COLO829 (cell line): Measurements from ENCODE around the gene DGCR6L.
"Not testable (repeated sequence)": the region's sequence is repeated elsewhere in the genome, so short reads cannot be mapped to it uniquely, and the experiment has no call there.

ENCODE experiments used
- DNase-seq: peaks from one replicate; pipeline ENCODE4 v3.0.0; 2012; ENCODE audit warnings: low spot score

DGCR6L gene

GRCh38 chr22:20319745-20320658 lies at the start of gene DGCR6L:
Gene DGCR6L, minus strand, starts transcription at chr22:20320060. Its CDS starts 72 bp downstream, at chr22:20319988.
- peak; percentile 97 for DNase-seq

GRCh38 chr22:20368875-20369274 lies 49.0 kb upstream of the DGCR6L start:
- not testable (repeated sequence) for DNase-seq

DNA sequence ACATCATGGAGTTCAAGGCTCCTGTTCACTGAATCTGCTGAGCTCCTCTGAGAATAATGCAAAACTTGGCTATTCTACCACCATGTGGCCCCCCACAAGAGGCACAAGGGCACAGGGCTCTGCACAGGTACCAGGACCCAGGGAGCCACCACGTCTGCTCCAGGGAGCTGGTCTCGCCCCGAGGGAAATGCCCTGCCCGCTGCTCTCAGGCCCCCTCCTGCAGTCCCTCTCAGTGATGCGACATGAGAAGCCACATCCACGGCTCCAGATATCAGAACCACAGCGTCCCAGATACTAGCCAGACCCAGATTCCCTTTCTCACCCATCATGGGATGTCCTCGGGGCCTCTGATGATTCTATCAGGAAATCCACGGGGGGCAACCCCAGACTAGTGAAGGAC lies 47.0 kb upstream of the DGCR6L start:
- not testable (repeated sequence) for DNase-seq

- not testable (repeated sequence) for DNase-seq
Measured at GRCh38 chr22:20364335-20365260, 44.7 kb upstream of the DGCR6L start.

- not testable (repeated sequence) for DNase-seq
Measured at GRCh38 chr22:20362403-20362802, 42.5 kb upstream of the DGCR6L start.

- DNase-seq = not testable (repeated sequence)
Measured at GRCh38 chr22:20361752-20362229, 41.9 kb upstream of the DGCR6L start.

- DNase-seq = not testable (repeated sequence)
Measured at GRCh38 chr22:20360866-20361751, 41.2 kb upstream of the DGCR6L start.

DNA sequence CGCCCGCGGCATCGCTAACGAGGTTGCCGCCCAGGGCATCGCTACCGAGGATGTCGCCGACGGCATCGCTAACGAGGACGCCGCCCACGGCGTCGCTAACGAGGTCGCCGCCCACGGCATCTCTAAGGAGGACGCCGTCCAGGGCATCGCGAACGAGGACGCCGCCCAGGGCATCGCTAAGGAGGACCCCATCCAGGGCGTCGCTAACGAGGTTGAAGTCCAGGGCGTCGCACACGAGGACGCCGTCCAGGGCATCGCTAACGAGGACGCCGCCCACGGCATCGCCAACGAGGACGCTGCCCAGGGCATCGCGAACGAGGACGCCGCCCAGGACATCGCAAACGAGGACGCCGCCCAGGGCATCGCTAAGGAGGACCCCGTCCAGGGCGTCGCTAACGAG lies 40.4 kb upstream of the DGCR6L start:
- DNase-seq = not testable (repeated sequence)

DNA sequence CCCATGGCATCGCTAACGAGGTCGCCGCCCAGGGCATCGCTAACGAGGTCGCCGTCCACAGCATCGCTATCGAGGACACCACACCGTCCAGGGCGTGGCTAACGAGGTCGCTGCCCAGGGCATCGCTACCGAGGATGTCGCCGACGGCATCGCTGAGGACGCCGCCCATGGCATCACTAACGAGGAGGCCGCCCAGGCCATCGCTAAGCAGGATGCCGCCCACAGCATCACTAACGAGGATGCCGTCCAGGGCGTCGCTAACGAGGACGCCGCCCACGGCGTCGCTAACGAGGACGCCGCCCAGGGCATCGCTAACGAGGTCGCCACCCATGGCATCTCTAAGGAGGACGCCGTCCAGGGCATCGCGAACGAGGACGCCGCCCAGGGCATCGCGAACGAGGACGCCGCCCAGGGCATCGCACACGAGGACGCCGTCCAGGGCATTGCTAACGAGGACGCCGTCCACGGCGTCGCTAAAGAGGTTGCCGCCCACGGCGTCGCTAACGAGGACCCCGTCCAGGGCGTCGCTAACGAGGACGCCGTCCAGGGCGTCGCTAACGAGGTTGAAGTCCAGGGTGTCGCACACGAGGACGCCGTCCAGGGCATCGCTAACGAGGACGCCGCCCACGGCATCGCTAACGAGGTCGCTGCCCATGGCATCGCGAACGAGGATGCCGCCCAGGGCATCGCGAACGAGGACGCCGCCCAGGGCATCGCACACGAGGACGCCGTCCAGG lies 38.8 kb upstream of the DGCR6L start:
- not testable (repeated sequence) for DNase-seq

DNA sequence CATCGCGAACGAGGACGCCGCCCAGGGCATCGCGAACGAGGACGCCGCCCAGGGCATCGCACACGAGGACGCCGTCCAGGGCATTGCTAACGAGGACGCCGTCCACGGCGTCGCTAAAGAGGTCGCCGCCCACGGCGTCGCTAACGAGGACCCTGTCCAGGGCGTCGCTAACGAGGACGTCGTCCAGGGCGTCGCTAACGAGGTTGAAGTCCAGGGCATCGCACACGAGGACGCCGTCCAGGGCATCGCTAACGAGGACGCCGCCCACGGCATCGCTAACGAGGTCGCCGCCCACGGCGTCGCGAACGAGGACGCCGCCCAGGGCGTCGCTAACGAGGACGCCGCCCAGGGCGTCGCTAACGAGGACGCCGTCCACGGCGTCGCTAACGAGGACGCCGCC lies 38.1 kb upstream of the DGCR6L start:
- not testable (repeated sequence) for DNase-seq

DNA sequence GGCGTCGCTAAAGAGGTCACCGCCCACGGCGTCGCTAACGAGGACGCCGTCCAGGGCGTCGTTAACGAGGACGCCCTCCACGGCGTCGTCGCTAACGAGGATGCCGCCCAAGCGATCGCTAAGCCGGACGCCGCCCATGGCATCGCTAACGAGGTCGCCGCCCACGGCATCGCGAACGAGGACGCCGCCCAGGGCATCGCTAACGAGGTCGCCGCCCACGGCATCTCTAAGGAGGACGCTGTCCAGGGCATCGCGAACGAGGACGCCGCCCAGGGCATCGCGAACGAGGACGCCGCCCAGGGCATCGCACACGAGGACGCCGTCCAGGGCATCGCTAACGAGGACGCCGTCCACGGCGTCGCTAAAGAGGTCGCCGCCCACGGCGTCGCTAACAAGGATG lies 37.0 kb upstream of the DGCR6L start:
- not testable (repeated sequence) for DNase-seq

DNA sequence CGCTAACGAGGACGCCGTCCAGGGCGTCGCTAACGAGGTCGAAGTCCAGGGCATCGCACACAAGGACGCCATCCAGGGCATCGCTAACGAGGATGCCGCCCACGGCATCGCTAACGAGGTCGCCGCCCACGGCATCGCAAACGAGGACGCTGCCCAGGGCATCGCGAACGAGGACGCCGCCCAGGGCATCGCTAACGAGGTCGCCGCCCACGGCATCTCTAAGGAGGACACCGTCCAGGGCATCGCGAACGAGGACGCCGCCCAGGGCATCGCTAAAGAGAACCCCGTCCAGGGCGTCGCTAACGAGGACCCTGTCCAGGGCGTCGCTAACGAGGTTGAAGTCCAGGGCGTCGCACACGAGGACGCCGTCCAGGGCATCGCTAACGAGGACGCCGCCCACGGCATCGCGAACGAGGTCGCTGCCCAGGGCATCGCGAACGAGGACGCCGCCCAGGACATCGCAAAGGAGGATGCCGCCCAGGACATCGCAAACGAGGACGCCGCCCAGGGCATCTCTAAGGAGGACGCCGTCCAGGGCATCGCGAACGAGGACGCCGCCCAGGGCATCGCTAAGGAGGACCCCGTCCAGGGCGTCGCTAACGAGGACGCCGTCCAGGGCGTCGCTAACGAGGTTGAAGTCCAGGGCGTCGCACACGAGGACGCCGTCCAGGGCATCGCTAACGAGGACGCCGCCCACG lies 36.2 kb upstream of the DGCR6L start:
- not testable (repeated sequence) for DNase-seq

GRCh38 chr22:20354238-20354975 lies 34.5 kb upstream of the DGCR6L start:
- no peak for DNase-seq

- not testable (repeated sequence) for DNase-seq
Measured at GRCh38 chr22:20352536-20352935, 32.7 kb upstream of the DGCR6L start.

DNA sequence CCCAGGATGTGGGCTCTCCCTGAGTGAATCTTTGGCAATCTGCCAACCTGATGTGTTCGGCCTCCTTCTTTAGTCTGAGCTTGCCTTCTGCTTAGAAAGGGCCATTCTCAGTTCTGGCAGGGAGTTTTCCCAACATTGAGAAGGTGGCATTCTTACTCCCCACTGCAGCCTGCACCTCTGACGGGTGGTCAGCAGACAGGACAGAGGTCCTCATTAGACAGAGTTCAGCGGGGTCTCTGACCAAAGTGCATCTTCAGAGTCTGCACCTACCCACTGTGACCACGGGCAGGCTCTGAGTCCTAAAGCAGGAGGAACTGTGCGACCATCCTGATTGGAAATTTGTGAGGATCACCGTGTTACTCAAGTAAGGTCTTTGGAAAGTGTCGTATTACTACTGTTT lies 26.7 kb upstream of the DGCR6L start:
- not testable (repeated sequence) for DNase-seq

DNA sequence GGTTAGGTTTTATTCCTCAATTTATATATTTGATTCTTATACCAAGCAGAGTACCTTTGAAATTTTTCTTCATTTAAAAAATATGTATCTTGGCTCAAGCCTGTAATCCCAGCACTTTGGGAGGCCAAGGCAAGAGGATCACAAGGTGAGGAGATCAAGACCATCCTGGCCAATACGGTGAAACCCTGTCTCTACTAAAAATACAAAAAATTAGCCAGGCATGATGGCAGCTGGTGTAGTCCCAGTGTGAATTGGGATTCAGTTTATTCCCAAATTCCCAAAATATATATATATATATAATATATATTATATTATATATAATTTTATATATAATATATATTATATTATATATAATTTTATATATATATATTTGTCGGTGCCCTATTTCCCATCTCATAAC lies 18.4 kb upstream of the DGCR6L start:
- DNase-seq = not testable (repeated sequence)

- DNase-seq = not testable (repeated sequence)
Measured at GRCh38 chr22:20337807-20338206, 17.9 kb upstream of the DGCR6L start.

DNA sequence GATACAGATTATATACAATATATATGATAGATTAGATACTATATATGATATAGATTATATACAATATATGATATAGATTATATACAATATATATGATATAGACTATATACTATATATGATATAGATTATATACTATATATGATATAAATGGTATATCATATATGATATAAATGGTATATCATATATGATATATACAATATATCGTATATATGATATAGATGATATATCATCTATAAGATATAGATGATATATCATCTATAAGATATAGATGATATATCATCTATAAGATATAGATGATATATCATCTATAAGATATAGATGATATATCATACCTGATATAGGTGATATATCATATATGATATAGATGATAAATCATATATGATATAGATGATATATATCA lies 16.7 kb upstream of the DGCR6L start:
- DNase-seq = not testable (repeated sequence)

DNA sequence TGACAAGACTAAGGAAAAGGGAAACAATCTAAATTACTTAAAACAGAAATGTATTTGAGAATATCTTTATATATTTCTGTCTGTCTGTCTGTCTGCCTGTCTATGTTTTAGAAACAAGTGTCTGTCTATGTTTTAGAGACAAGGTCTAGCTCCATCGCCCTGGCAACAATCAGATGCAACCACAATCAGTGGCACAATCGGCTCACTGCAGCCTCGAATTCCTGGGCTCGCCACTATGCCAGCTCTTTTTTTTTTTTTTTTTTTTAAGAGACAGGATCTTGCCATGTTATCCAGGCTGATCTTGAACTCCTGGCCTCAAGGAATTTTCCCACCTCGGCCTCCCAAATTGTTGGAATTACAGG lies 8.7 kb upstream of the DGCR6L start:
- DNase-seq = not testable (repeated sequence)
